H9 (cell line): ENCODE measurements around the gene MRPL54. TPM values are rescaled to one million over a fixed set of nuclear protein-coding genes. Genes with fewer than 3 reads are reported as not detected.

Experiments
- DNase-seq: peaks from one replicate; pipeline ENCODE4 v3.0.0-alpha.2; 2017
- H2AFZ ChIP-seq: one replicate; pipeline ENCODE4 v1.6.1; 2013; ENCODE audit warnings: mild to moderate bottlenecking, low read length, control low read depth, moderate library complexity
- H2AK5ac ChIP-seq: 2 replicates; pipeline ENCODE4 v1.6.1; 2013; ENCODE audit warnings: low read length, control low read depth, mixed read lengths; ENCODE audit not compliant: insufficient read length
- H2BK120ac ChIP-seq: one replicate; pipeline ENCODE4 v1.6.1; 2013; ENCODE audit warnings: low read depth, mild to moderate bottlenecking, low read length, control low read depth, inconsistent platforms; ENCODE audit not compliant: poor library complexity, severe bottlenecking
- H2BK12ac ChIP-seq: 2 replicates; pipeline ENCODE4 v1.6.1; 2013; ENCODE audit warnings: low read length, control low read depth, mixed read lengths, low read depth; ENCODE audit not compliant: insufficient read length
- H2BK15ac ChIP-seq: 2 replicates; pipeline ENCODE4 v1.6.1; 2013; ENCODE audit warnings: low read depth, low read length, control low read depth
- H2BK20ac ChIP-seq: one replicate; pipeline ENCODE4 v1.6.1; 2013; ENCODE audit warnings: low read depth, mild to moderate bottlenecking, low read length, control low read depth, inconsistent platforms; ENCODE audit not compliant: poor library complexity, severe bottlenecking
- H2BK5ac ChIP-seq: 2 replicates; pipeline ENCODE4 v1.6.1; 2013; ENCODE audit warnings: low read length, control low read depth, mixed read lengths; ENCODE audit not compliant: insufficient read length
- H3K14ac ChIP-seq: 2 replicates; pipeline ENCODE4 v1.6.1; 2013; ENCODE audit warnings: low read length, control low read depth; ENCODE audit not compliant: insufficient read depth
- H3K18ac ChIP-seq: 2 replicates; pipeline ENCODE4 v1.6.1; 2013; ENCODE audit warnings: low read depth, mild to moderate bottlenecking, mixed read lengths, low read length, control low read depth; ENCODE audit not compliant: insufficient read length
- H3K23ac ChIP-seq: 2 replicates; pipeline ENCODE4 v1.6.1; 2013; ENCODE audit warnings: low read length, control low read depth, mixed read lengths, low read depth; ENCODE audit not compliant: insufficient read length
- H3K23me2 ChIP-seq: 2 replicates; pipeline ENCODE4 v1.6.1; 2013; ENCODE audit warnings: low read depth, mild to moderate bottlenecking, mixed read lengths, low read length, control low read depth; ENCODE audit not compliant: insufficient read length, poor library complexity, severe bottlenecking
- H3K27ac ChIP-seq: 2 replicates; pipeline ENCODE4 v1.5.1; 2013; ENCODE audit warnings: low read length, control low read depth, mixed read lengths, low read depth; ENCODE audit not compliant: insufficient read length
- H3K27me3 ChIP-seq: 2 replicates; pipeline ENCODE4 v1.6.1; 2013; ENCODE audit warnings: low read length, control low read depth, inconsistent platforms; ENCODE audit not compliant: insufficient read depth
- H3K4ac ChIP-seq: 2 replicates; pipeline ENCODE4 v1.6.1; 2013; ENCODE audit warnings: low read depth, mild to moderate bottlenecking, control low read depth, inconsistent platforms, low read length, moderate library complexity
- H3K4me1 ChIP-seq: 2 replicates; pipeline ENCODE4 v1.6.1; 2013; ENCODE audit warnings: low read length, control low read depth, inconsistent platforms; ENCODE audit not compliant: insufficient read depth
- H3K4me2 ChIP-seq: 2 replicates; pipeline ENCODE4 v1.6.1; 2013; ENCODE audit warnings: low read length, control low read depth, mixed read lengths; ENCODE audit not compliant: insufficient read length, insufficient read depth
- H3K56ac ChIP-seq: 2 replicates; pipeline ENCODE4 v1.6.1; 2013; ENCODE audit warnings: low read depth, mild to moderate bottlenecking, mixed read lengths, low read length, control low read depth; ENCODE audit not compliant: insufficient read length
- H3K79me1 ChIP-seq: 2 replicates; pipeline ENCODE4 v1.6.1; 2013; ENCODE audit warnings: low read depth, mild to moderate bottlenecking, moderate library complexity, low read length, control low read depth, inconsistent platforms; ENCODE audit not compliant: insufficient read depth, poor library complexity, severe bottlenecking
- H3K79me2 ChIP-seq: 2 replicates; pipeline ENCODE4 v1.6.1; 2013; ENCODE audit warnings: low read length, control low read depth, inconsistent platforms; ENCODE audit not compliant: insufficient read depth
- H3K9ac ChIP-seq: 2 replicates; pipeline ENCODE4 v1.6.1; 2013; ENCODE audit warnings: low read length, control low read depth, mixed read lengths; ENCODE audit not compliant: insufficient read length; ENCODE audit errors: extremely low read depth
- H3K9me3 ChIP-seq: one replicate; pipeline ENCODE4 v1.6.1; 2013; ENCODE audit warnings: low read depth, low read length, inconsistent platforms; ENCODE audit not compliant: control insufficient read depth
- H3T11ph ChIP-seq: one replicate; pipeline ENCODE4 v1.6.1; 2013; ENCODE audit warnings: mild to moderate bottlenecking, low read length, control low read depth, inconsistent platforms
- H4K20me1 ChIP-seq: one replicate; pipeline ENCODE4 v1.6.1; 2013; ENCODE audit not compliant: control insufficient read depth, insufficient read length, insufficient read depth
- H4K5ac ChIP-seq: 2 replicates; pipeline ENCODE4 v1.6.1; 2013; ENCODE audit warnings: low read depth, mild to moderate bottlenecking, mixed read lengths, low read length, control low read depth; ENCODE audit not compliant: insufficient read length
- H4K8ac ChIP-seq: replicated peaks from 2 replicates; pipeline ENCODE4 v1.6.1; 2013; ENCODE audit warnings: low read length, control low read depth, mixed read lengths, low read depth; ENCODE audit not compliant: insufficient read length
- H4K91ac ChIP-seq: 2 replicates; pipeline ENCODE4 v1.6.1; 2013; ENCODE audit warnings: low read depth, mild to moderate bottlenecking, moderate library complexity, mixed read lengths, low read length, control low read depth; ENCODE audit not compliant: insufficient read length
- H3K27ac Mint-ChIP-seq, 3 experiments: 2 replicates in 2 of 3; 3 replicates in 1 of 3; pipeline ENCODE4 v1.8.0; 2020 to 2021; ENCODE audit warnings: mixed read lengths in 3 of 3, mild to moderate bottlenecking in 1 of 3, moderate library complexity in 1 of 3
- H3K27me3 Mint-ChIP-seq: 2 replicates; pipeline ENCODE4 v1.8.0; 2021; ENCODE audit warnings: low read depth, mild to moderate bottlenecking, moderate library complexity, mixed read lengths
- H3K36me3 Mint-ChIP-seq, 3 experiments: 2 replicates in 2 of 3; 3 replicates in 1 of 3; pipeline ENCODE4 v1.8.0; 2020 to 2021; ENCODE audit warnings: low read depth in 3 of 3, mixed read lengths in 3 of 3; ENCODE audit not compliant: insufficient read depth in 1 of 3
- H3K4me1 Mint-ChIP-seq, 2 experiments: 2 replicates each; pipeline ENCODE4 v1.8.0; 2020; ENCODE audit warnings: mixed read lengths in 2 of 2
- H3K4me3 Mint-ChIP-seq, 2 experiments: 2 replicates in 1 of 2; 3 replicates in 1 of 2; pipeline ENCODE4 v1.8.0; 2020 to 2021; ENCODE audit warnings: mild to moderate bottlenecking in 2 of 2, mixed read lengths in 2 of 2, moderate library complexity in 1 of 2
- H3K9me3 Mint-ChIP-seq, 2 experiments: 2 replicates in 1 of 2; 3 replicates in 1 of 2; pipeline ENCODE4 v1.8.0; 2020; ENCODE audit warnings: mild to moderate bottlenecking in 2 of 2, mixed read lengths in 2 of 2, moderate library complexity in 1 of 2
- WGBS: extraction: QIAGEN DNeasy Blood & Tissue Kit; methylation state at CpG from one replicate; pipeline ENCODE4 v1.1.7; 2013; ENCODE audit warnings: missing lambda C conversion rate, low lambda C conversion rate, mixed read lengths; ENCODE audit not compliant: insufficient read length; ENCODE audit errors: extremely low coverage; 5-methylcytosine and 5-hydroxymethylcytosine counted together
- total RNA-seq: library from RNA; stranded (reverse); gene quantifications from 2 replicates; pipeline ENCODE4 v1.2.1, GENCODE V29; 2021
- TF ChIP-seq, protein P1 (sequence below): fragments of 200-600 bp; sonication (generic); conservative IDR thresholded peaks from 3 replicates; pipeline ENCODE4 v1.8.0; 2021; ENCODE audit warnings: antibody characterized with exemption, mild to moderate bottlenecking

The MRPL54 gene
- total RNA-seq, 1 experiment from 2014 or later, result 60.0 TPM

DNA sequence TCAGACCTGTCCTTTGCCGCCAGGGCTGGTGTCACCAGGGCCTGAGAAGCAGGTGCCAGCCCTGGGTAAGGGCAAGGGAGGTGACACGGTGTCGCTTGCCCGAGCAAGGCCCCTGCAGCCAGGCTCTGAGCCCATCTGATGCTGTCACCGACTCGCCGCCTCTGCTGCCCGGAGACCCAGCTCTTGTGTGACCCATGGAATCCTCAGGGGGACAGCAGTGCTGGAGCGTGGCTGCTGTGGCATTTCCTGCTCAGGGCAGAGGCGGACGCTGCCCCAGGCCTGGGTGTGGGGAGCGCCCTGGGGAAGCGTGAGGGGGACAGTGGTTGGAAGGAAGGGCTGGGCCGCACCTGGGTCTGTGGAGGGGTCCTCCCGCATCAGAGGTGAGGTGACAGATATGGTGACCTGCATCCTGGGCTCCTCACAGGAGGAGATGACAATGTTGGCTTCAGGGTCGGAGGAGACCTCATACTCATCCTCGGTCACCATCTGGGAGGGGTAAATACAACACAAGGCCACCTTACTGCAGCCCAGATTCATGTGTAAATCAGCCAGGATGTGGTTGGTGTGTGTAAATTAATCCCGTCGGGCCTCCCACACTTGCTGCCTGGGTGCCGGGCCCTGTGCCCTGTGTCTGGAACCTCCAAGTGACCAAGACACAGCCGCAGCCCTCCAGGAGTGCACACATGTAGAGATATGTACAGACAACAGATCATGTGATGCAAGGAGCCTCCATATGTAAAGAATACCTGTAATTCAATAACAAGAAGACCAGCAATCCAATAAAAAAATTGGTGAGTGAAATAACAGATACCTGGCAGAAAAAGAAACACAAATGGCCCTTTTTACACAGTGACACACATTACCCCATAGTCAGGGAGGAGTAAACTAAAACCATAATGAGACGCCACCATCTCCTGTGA, 51.3 kb downstream of the MRPL54 start:
- no peak overlapping the region for H2AK5ac ChIP-seq
- no peak overlapping the region for H3T11ph ChIP-seq
- TF ChIP-seq, protein P1, sequence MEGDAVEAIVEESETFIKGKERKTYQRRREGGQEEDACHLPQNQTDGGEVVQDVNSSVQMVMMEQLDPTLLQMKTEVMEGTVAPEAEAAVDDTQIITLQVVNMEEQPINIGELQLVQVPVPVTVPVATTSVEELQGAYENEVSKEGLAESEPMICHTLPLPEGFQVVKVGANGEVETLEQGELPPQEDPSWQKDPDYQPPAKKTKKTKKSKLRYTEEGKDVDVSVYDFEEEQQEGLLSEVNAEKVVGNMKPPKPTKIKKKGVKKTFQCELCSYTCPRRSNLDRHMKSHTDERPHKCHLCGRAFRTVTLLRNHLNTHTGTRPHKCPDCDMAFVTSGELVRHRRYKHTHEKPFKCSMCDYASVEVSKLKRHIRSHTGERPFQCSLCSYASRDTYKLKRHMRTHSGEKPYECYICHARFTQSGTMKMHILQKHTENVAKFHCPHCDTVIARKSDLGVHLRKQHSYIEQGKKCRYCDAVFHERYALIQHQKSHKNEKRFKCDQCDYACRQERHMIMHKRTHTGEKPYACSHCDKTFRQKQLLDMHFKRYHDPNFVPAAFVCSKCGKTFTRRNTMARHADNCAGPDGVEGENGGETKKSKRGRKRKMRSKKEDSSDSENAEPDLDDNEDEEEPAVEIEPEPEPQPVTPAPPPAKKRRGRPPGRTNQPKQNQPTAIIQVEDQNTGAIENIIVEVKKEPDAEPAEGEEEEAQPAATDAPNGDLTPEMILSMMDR, result no peak
- WGBS, result no CpG with 5 or more reads among the region's 22 CpGs
- no peak overlapping the region for H3K4me2 ChIP-seq
- H3K18ac ChIP-seq, result no peak overlapping the region
- H2BK5ac ChIP-seq, result no peak overlapping the region
- Mint-ChIP-seq H3K4me3 (no peak overlapping the region), H3K27ac (no peak overlapping the region), H3K36me3 (no peaks in the 10 kb centered on the region), H3K27me3 (no peaks in the 10 kb centered on the region), H3K4me1 (no peaks in the 10 kb centered on the region), H3K9me3 (no peaks in the 10 kb centered on the region)
- DNase-seq, result peak; percentile 24
- no peak overlapping the region for H3K9ac ChIP-seq
- peaks cover 2% of the 10 kb centered on the region for H4K20me1 ChIP-seq
- no peak overlapping the region for H3K4ac ChIP-seq
- H4K91ac ChIP-seq, result no peak overlapping the region
- H2BK12ac ChIP-seq, result no peak overlapping the region
- H2BK20ac ChIP-seq, result no peak overlapping the region
- H3K27me3 ChIP-seq, result no peaks in the 10 kb centered on the region
- H2BK15ac ChIP-seq, result no peak overlapping the region
- H3K79me2 ChIP-seq, result no peaks in the 10 kb centered on the region
- no peak overlapping the region for H3K56ac ChIP-seq
- H3K23me2 ChIP-seq, result no peaks in the 10 kb centered on the region
- H3K9me3 ChIP-seq, result no peaks in the 10 kb centered on the region
- H3K79me1 ChIP-seq, result no peaks in the 10 kb centered on the region
- H3K23ac ChIP-seq, result no peak overlapping the region
- no peak overlapping the region for H4K5ac ChIP-seq
- H2AFZ ChIP-seq, result no peak overlapping the region
- H4K8ac ChIP-seq, result no peak overlapping the region
- no peak overlapping the region for H3K14ac ChIP-seq
- no peaks in the 10 kb centered on the region for H3K4me1 ChIP-seq
- no peak overlapping the region for H3K27ac ChIP-seq
- H2BK120ac ChIP-seq, result no peak overlapping the region
